Body of pancreas (tissue), 4 donors: Measurements from ENCODE around the gene TAC3. TPM values are rescaled to one million over a fixed set of nuclear protein-coding genes. Genes with fewer than 3 reads are reported as not detected.
"Not testable (repeated sequence)": the region's sequence is repeated elsewhere in the genome, so short reads cannot be mapped to it uniquely, and the experiment has no call there.

ENCODE experiments used
- ATAC-seq: fragments of 150-250 bp; one replicate; pipeline ENCODE4 v1.9.1; 2016
- DNase-seq, 4 donors: peaks; one replicate each; pipeline ENCODE4 v3.0.0-alpha.2; 2019
- H3K27ac ChIP-seq, 4 donors: fragments of 200-600 bp; sonication (generic); 1 replicate in 3 of 4; 2 replicates in 1 of 4; pipeline versions ENCODE4 v1.5.1 to v1.6.1; 2016 to 2019; ENCODE audit warnings: mild to moderate bottlenecking in 1 of 4, mixed read lengths in 1 of 4, moderate library complexity in 1 of 4
- H3K27me3 ChIP-seq, 2 donors: fragments of 200-600 bp; sonication (generic); one replicate each; pipeline ENCODE4 v1.6.0; 2016; ENCODE audit warnings: mild to moderate bottlenecking in 1 of 2
- H3K36me3 ChIP-seq, 2 donors: fragments of 200-600 bp; sonication (generic); replicated peaks in 1 of 2; 2 replicates each; pipeline ENCODE4 v1.5.1; 2016; ENCODE audit warnings: low read depth in 2 of 2; ENCODE audit not compliant: insufficient read depth in 1 of 2
- H3K4me1 ChIP-seq: fragments of 200-600 bp; sonication (generic); one replicate; pipeline ENCODE4 v1.6.0; 2016
- H3K4me3 ChIP-seq, 2 donors: fragments of 200-600 bp; sonication (generic); 1 replicate in 1 of 2; 2 replicates in 1 of 2; pipeline ENCODE4 v1.5.1; 2016 to 2019
- H3K9me3 ChIP-seq, 3 donors: fragments of 200-600 bp; sonication (generic); 1 replicate in 2 of 3; 2 replicates in 1 of 3; pipeline ENCODE4 v1.5.1; 2016
- POLR2A ChIP-seq, 3 donors: fragments of 450-650 bp; IDR thresholded peaks; one replicate each; pipeline ENCODE4 v1.6.1; 2016; ENCODE audit warnings: antibody characterized with exemption in 3 of 3, mild to moderate bottlenecking in 2 of 3
- WGBS, 2 donors: methylation state at CpG; one replicate each; pipeline ENCODE4 v1.1.5; 2017; 5-methylcytosine and 5-hydroxymethylcytosine counted together
- intact Hi-C: fragments of 100-400 bp; cut with DNase I; formaldehyde crosslinking; loops from one replicate; pipeline ENCODE4 v1.15.1; 2023
- total RNA-seq, 2 donors: library from RNA; depleted of rRNA; stranded (reverse); fragments of >200 nt; gene quantifications; one replicate each; pipeline ENCODE4 v1.1.0, GENCODE V29; 2016
- TF ChIP-seq, protein P1 (sequence below), 7 experiments: fragments of 450-650 bp in 4 of 7; fragments of 200-600 bp in 3 of 7; sonication (generic) in 3 of 7; IDR thresholded peaks; one replicate each; pipeline ENCODE4 v1.5.1; 2016 to 2019; ENCODE audit warnings: antibody characterized with exemption in 7 of 7

The TAC3 gene
- total RNA-seq, 2 donors from 2014 or later, result not detected

DNA sequence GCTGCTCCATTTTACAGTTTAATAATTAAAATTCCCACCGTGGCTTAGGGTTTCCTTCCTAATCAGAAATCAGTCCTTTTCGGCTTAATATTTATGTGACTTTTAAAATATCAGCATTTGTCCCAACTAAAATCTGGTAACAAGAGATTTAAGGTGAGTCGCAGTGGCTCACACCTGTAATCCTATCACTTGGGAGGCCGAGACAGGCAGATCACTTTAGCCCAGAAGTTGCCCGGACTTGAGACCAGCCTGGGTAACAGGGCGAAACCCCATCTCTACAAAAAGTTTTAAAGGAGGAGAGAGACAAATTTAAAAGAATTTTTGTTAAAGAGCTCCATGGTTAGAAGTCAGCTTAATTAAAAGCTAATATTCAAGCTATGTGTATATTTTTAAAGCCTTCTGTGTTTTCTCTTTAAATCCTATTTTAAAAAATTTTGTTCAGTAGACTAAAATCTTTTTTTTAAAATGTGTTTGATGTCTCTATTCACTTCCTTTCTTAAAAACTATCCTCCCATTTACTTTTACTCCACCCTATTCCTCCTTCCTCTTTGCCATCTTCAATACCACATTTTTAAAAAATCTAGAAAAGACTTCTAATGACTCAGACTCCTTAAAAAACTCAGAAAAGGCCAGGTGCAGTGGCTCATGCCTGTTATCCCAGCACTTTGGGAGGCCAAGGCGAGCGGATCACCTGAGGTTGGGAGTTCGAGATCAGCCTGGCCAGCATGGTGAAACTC is 3.8 kb upstream of the TAC3 start:
- ATAC-seq (no peak), DNase-seq (no peak)
- H3K27me3 ChIP-seq, result no peaks in the 10 kb centered on the region
- intact Hi-C loops, result no loop called here
- H3K4me1 ChIP-seq, result no peaks in the 10 kb centered on the region
- no peak overlapping the region for H3K27ac ChIP-seq
- WGBS, 2 donors, result 81 to 82% methylated on average over 9 of the region's 9 CpGs
- no peaks in the 10 kb centered on the region for H3K36me3 ChIP-seq
- TF ChIP-seq, protein P1, sequence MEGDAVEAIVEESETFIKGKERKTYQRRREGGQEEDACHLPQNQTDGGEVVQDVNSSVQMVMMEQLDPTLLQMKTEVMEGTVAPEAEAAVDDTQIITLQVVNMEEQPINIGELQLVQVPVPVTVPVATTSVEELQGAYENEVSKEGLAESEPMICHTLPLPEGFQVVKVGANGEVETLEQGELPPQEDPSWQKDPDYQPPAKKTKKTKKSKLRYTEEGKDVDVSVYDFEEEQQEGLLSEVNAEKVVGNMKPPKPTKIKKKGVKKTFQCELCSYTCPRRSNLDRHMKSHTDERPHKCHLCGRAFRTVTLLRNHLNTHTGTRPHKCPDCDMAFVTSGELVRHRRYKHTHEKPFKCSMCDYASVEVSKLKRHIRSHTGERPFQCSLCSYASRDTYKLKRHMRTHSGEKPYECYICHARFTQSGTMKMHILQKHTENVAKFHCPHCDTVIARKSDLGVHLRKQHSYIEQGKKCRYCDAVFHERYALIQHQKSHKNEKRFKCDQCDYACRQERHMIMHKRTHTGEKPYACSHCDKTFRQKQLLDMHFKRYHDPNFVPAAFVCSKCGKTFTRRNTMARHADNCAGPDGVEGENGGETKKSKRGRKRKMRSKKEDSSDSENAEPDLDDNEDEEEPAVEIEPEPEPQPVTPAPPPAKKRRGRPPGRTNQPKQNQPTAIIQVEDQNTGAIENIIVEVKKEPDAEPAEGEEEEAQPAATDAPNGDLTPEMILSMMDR (IDR thresholded peaks at IDR 0.05), result no peak
- TF ChIP-seq POLR2A (IDR thresholded peaks at IDR 0.05), result no peak
- H3K4me3 ChIP-seq, result no peak overlapping the region
- H3K9me3 ChIP-seq, result no peaks in the 10 kb centered on the region

- TF ChIP-seq, protein P1 (IDR thresholded peaks at IDR 0.05), result no peak
- no peak for TF ChIP-seq POLR2A (IDR thresholded peaks at IDR 0.05)
- WGBS, 2 donors, result 67 to 77% methylated on average over 1 of the region's 1 CpG
- no peak for DNase-seq
- no peak overlapping the region for H3K27ac ChIP-seq
- H3K27me3 ChIP-seq, result no peaks in the 10 kb centered on the region
- ATAC-seq, result no peak
- no peaks in the 10 kb centered on the region for H3K9me3 ChIP-seq
- H3K4me1 ChIP-seq, result no peaks in the 10 kb centered on the region
- no peak overlapping the region for H3K4me3 ChIP-seq
- no peaks in the 10 kb centered on the region for H3K36me3 ChIP-seq
- intact Hi-C loops, result no loop called here
These were observed 2.6 kb upstream of the TAC3 start for GRCh38 chr12:57018906-57019305.

DNA sequence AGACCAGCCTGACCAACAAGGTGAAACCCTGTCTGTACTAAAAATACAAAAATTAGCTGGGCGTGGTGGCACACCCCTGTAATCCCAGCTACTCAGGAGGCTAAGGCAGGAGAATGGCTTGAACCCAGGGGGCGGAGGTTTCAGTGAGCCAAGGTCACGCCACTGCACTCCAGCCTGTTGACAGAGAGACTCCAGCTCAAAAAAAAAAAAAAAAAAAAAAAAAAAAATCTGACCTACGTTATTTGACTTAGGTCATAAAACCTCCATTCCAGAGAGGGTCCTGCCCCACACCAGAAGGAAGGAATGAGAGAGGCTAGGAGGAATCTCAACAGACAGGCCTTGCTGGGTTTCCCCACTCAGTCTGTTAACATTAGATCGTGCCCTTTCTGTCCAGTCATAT is 2.0 kb upstream of the TAC3 start:
- H3K27ac ChIP-seq, ATAC-seq, H3K9me3 ChIP-seq, H3K4me1 ChIP-seq, DNase-seq, intact Hi-C loops, H3K4me3 ChIP-seq, H3K36me3 ChIP-seq, H3K27me3 ChIP-seq: not testable (repeated sequence)
- WGBS, 2 donors, result 77 to 80% methylated on average over 5 of the region's 5 CpGs

GRCh38 chr12:57012600-57013465 is 3.5 kb downstream of the TAC3 start:
- 59 to 60% methylated on average over 7 of the region's 7 CpGs for WGBS, 2 donors
- H3K27ac ChIP-seq, result no peak overlapping the region
- DNase-seq (no peak), ATAC-seq (no peak)
- no peaks in the 10 kb centered on the region for H3K27me3 ChIP-seq
- intact Hi-C loops, result no loop called here
- TF ChIP-seq POLR2A (IDR thresholded peaks at IDR 0.05), result no peak
- TF ChIP-seq, protein P1 (IDR thresholded peaks at IDR 0.05), result no peak
- no peak overlapping the region for H3K4me3 ChIP-seq
- H3K4me1 ChIP-seq, result no peaks in the 10 kb centered on the region
- H3K36me3 ChIP-seq, result no peaks in the 10 kb centered on the region
- H3K9me3 ChIP-seq, result no peaks in the 10 kb centered on the region
